ENCODE data around the gene TAGLN. TPM values are rescaled to one million over a fixed set of nuclear protein-coding genes. Genes with fewer than 3 reads are reported as not detected.

TAGLN gene
- total and polyA plus RNA-seq, 2 of the 8 experiments (the other 6 are each of a cell fraction or from before 2014, with no cell fraction given): 140 to 300 TPM

- TF ChIP-seq CHD7 (IDR thresholded peaks at IDR 0.05; ENCODE audit: insufficient replicate concordance, low read length): no peak
- TF ChIP-seq SUZ12 (IDR thresholded peaks at IDR 0.05; ENCODE audit: low read length): no peak
- TF ChIP-seq GABPA (IDR thresholded peaks at IDR 0.05; ENCODE audit: borderline replicate concordance, insufficient read depth, low read length): no peak
- TF ChIP-seq SAP30 (IDR thresholded peaks at IDR 0.05; ENCODE audit: insufficient read depth, insufficient replicate concordance, low read length): no peak
- TF ChIP-seq ATF3 (IDR thresholded peaks at IDR 0.05; ENCODE audit: insufficient read depth, low read depth, low read length): no peak
- no peak for TF ChIP-seq SP1 (IDR thresholded peaks at IDR 0.05; ENCODE audit: low read depth, low read length)
- TF ChIP-seq SIN3A (conservative IDR thresholded peaks at IDR 0.05 in 1 of 2, IDR thresholded peaks at IDR 0.05 in 1 of 2; ENCODE audit: low read depth in 1 of 2, low read length in 2 of 2): no peak
Observed at GRCh38 chr11:117220999-117221774, 22.0 kb downstream of the TAGLN start (continued).
